Measurements from ENCODE around the gene CNTLN.
"Not testable (repeated sequence)": the region's sequence is repeated elsewhere in the genome, so short reads cannot be mapped to it uniquely, and the experiment has no call there.

The CNTLN gene

GRCh38 chr9:17398350-17398749 is 263.5 kb downstream of the CNTLN start:
- no peak for DNase-seq (ENCODE audit: low read depth in 2 of 3, low spot score in 1 of 3)

GRCh38 chr9:17401858-17402257 is 267.0 kb downstream of the CNTLN start:
- no peak for DNase-seq (ENCODE audit: low read depth in 2 of 3, low spot score in 1 of 3)

- DNase-seq (ENCODE audit: low read depth in 2 of 3, low spot score in 1 of 3), result no peak
Observed at GRCh38 chr9:17402309-17402708, 267.5 kb downstream of the CNTLN start.

GRCh38 chr9:17403539-17403938 is 268.7 kb downstream of the CNTLN start:
- DNase-seq (ENCODE audit: low read depth in 2 of 3, low spot score in 1 of 3), result no peak

GRCh38 chr9:17414986-17415385 is 280.1 kb downstream of the CNTLN start:
- DNase-seq (ENCODE audit: low read depth in 2 of 3, low spot score in 1 of 3), result no peak

GRCh38 chr9:17422994-17423680 is 288.3 kb downstream of the CNTLN start:
- no peak for DNase-seq (ENCODE audit: low read depth in 2 of 3, low spot score in 1 of 3)

GRCh38 chr9:17423681-17424011 is 288.8 kb downstream of the CNTLN start:
- DNase-seq (ENCODE audit: low read depth in 2 of 3, low spot score in 1 of 3), result no peak

- DNase-seq (ENCODE audit: low read depth in 2 of 3, low spot score in 1 of 3), result no peak
Observed at GRCh38 chr9:17425384-17425783, 290.5 kb downstream of the CNTLN start.

GRCh38 chr9:17433526-17433925 is 298.7 kb downstream of the CNTLN start:
- no peak for DNase-seq (ENCODE audit: low read depth in 2 of 3, low spot score in 1 of 3)

- no peak for DNase-seq (ENCODE audit: low read depth in 2 of 3, low spot score in 1 of 3)
Observed at GRCh38 chr9:17436854-17437253, 302.0 kb downstream of the CNTLN start.

- no peak for DNase-seq (ENCODE audit: low read depth in 2 of 3, low spot score in 1 of 3)
Observed at GRCh38 chr9:17437813-17438212, 303.0 kb downstream of the CNTLN start.

- not testable (repeated sequence) for DNase-seq (ENCODE audit: low read depth in 2 of 3, low spot score in 1 of 3)
Observed at GRCh38 chr9:17445126-17445525, 310.3 kb downstream of the CNTLN start.

- DNase-seq (ENCODE audit: low read depth in 2 of 3, low spot score in 1 of 3), result no peak
Observed at GRCh38 chr9:17453751-17454150, 318.9 kb downstream of the CNTLN start.

- peak in 1 of 3 donors; percentile 16 for DNase-seq (ENCODE audit: low read depth in 2 of 3, low spot score in 1 of 3)
Observed at GRCh38 chr9:17462869-17463464, 328.1 kb downstream of the CNTLN start.

- DNase-seq (ENCODE audit: low read depth in 2 of 3, low spot score in 1 of 3), result no peak
Observed at GRCh38 chr9:17470036-17470813, 335.4 kb downstream of the CNTLN start.

- no peak for DNase-seq (ENCODE audit: low read depth in 2 of 3, low spot score in 1 of 3)
Observed at GRCh38 chr9:17472126-17472525, 337.3 kb downstream of the CNTLN start.

- no peak for DNase-seq (ENCODE audit: low read depth in 2 of 3, low spot score in 1 of 3)
Observed at GRCh38 chr9:17476401-17476800, 341.6 kb downstream of the CNTLN start.

- DNase-seq (ENCODE audit: low read depth in 2 of 3, low spot score in 1 of 3), result no peak
Observed at GRCh38 chr9:17477816-17478215, 343.0 kb downstream of the CNTLN start.

GRCh38 chr9:17480966-17481365 is 346.1 kb downstream of the CNTLN start:
- DNase-seq (ENCODE audit: low read depth in 2 of 3, low spot score in 1 of 3), result no peak

GRCh38 chr9:17481565-17481964 is 346.7 kb downstream of the CNTLN start:
- DNase-seq (ENCODE audit: low read depth in 2 of 3, low spot score in 1 of 3), result no peak

GRCh38 chr9:17484906-17485305 is 350.1 kb downstream of the CNTLN start:
- no peak for DNase-seq (ENCODE audit: low read depth in 2 of 3, low spot score in 1 of 3)

- no peak for DNase-seq (ENCODE audit: low read depth in 2 of 3, low spot score in 1 of 3)
Observed at GRCh38 chr9:17486396-17486795, 351.6 kb downstream of the CNTLN start.
